Neural cell (in vitro differentiated cells): Measurements from ENCODE around the gene COL16A1. TPM values are rescaled to one million over a fixed set of nuclear protein-coding genes. Genes with fewer than 3 reads are reported as not detected.

Experiments used
- H2AFZ ChIP-seq: fragments of 200-600, 300-800 bp; sonication (generic), shearing (Covaris generic); 2 replicates; pipeline ENCODE4 v1.6.0; 2014; ENCODE audit warnings: low read depth, mild to moderate bottlenecking, antibody characterized with exemption, low read length, moderate library complexity
- H3F3A ChIP-seq: fragments of 200-600 bp; shearing (Covaris generic); 2 replicates; pipeline ENCODE4 v1.6.1; 2016; ENCODE audit warnings: mild to moderate bottlenecking, moderate library complexity, mixed read lengths, antibody characterized with exemption, low read length; ENCODE audit not compliant: insufficient read depth, poor library complexity, severe bottlenecking
- H3K27ac ChIP-seq: fragments of 200-600, 300-800 bp; sonication (generic), shearing (Covaris generic); 2 replicates; pipeline ENCODE4 v1.5.1; 2014; ENCODE audit warnings: mild to moderate bottlenecking, low read length, moderate library complexity
- H3K27me3 ChIP-seq: fragments of 300-800, 200-600 bp; sonication (generic), shearing (Covaris generic); 2 replicates; pipeline ENCODE4 v1.6.0; 2014; ENCODE audit warnings: mild to moderate bottlenecking, low read depth, low read length, moderate library complexity; ENCODE audit not compliant: insufficient read depth
- H3K36me3 ChIP-seq: fragments of 300-800, 200-600 bp; sonication (generic), shearing (Covaris generic); 2 replicates; pipeline ENCODE4 v1.5.1; 2014; ENCODE audit warnings: mild to moderate bottlenecking, antibody characterized with exemption, low read length, moderate library complexity; ENCODE audit not compliant: insufficient read depth
- H3K4me2 ChIP-seq: fragments of 300-800, 200-600 bp; sonication (generic), shearing (Covaris generic); 2 replicates; pipeline ENCODE4 v1.6.0; 2014; ENCODE audit warnings: mild to moderate bottlenecking, low read length
- H3K4me3 ChIP-seq: fragments of 300-800, 200-600 bp; sonication (generic), shearing (Covaris generic); 2 replicates; pipeline ENCODE4 v1.5.1; 2014; ENCODE audit warnings: mild to moderate bottlenecking, low read length, moderate library complexity
- H3K79me2 ChIP-seq: fragments of 200-600 bp; shearing (Covaris generic); replicated peaks from 2 replicates; pipeline ENCODE4 v1.6.0; 2014; ENCODE audit warnings: mild to moderate bottlenecking, low read length, moderate library complexity; ENCODE audit not compliant: insufficient read depth
- H3K9ac ChIP-seq: fragments of 300-800, 200-600 bp; sonication (generic), shearing (Covaris generic); 2 replicates; pipeline ENCODE4 v1.6.1; 2016; ENCODE audit warnings: mild to moderate bottlenecking, low read length, mixed read lengths
- H3K9me2 ChIP-seq: fragments of 200-600 bp; shearing (Covaris generic); 2 replicates; pipeline ENCODE4 v1.6.1; 2016; ENCODE audit warnings: mild to moderate bottlenecking, low read length, mixed read lengths; ENCODE audit not compliant: insufficient read depth
- H3K9me3 ChIP-seq: fragments of 200-600, 300-800 bp; sonication (generic), shearing (Covaris generic); 2 replicates; pipeline ENCODE4 v1.6.1; 2016; ENCODE audit warnings: mild to moderate bottlenecking, mixed run types, low read length, moderate library complexity, mixed read lengths
- H4K20me1 ChIP-seq: fragments of 200-600 bp; shearing (Covaris generic); 2 replicates; pipeline ENCODE4 v1.6.1; 2016; ENCODE audit warnings: mild to moderate bottlenecking, mixed run types; ENCODE audit not compliant: insufficient read depth
- EP300 ChIP-seq: fragments of 450-650 bp; conservative IDR thresholded peaks from 2 replicates; pipeline ENCODE4 v1.6.1; 2014; ENCODE audit warnings: antibody characterized with exemption, mild to moderate bottlenecking, moderate library complexity; ENCODE audit not compliant: poor library complexity, severe bottlenecking
- EZH2 ChIP-seq: fragments of 200-600, 300-800 bp; shearing (Covaris generic), sonication (generic); IDR thresholded peaks from 2 replicates; pipeline ENCODE4 v1.6.1; 2014; ENCODE audit warnings: antibody characterized with exemption, low read length, borderline replicate concordance, mild to moderate bottlenecking; ENCODE audit not compliant: insufficient read depth, poor library complexity, severe bottlenecking
- MXI1 ChIP-seq: fragments of 450-650 bp; conservative IDR thresholded peaks from 2 replicates; pipeline ENCODE4 v1.6.1; 2014; ENCODE audit warnings: antibody characterized with exemption, mild to moderate bottlenecking; ENCODE audit not compliant: poor library complexity, severe bottlenecking
- POLR2AphosphoS5 ChIP-seq: IDR thresholded peaks from 2 replicates; pipeline ENCODE4 v1.6.1; 2012
- RAD21 ChIP-seq: fragments of 450-650 bp; conservative IDR thresholded peaks from 2 replicates; pipeline ENCODE4 v1.6.1; 2014; ENCODE audit warnings: antibody characterized with exemption, mild to moderate bottlenecking, moderate library complexity
- SMC3 ChIP-seq: fragments of 450-650 bp; conservative IDR thresholded peaks from 2 replicates; pipeline ENCODE4 v1.6.1; 2014; ENCODE audit warnings: antibody characterized with exemption, mild to moderate bottlenecking, moderate library complexity; ENCODE audit not compliant: poor library complexity
- TAF1 ChIP-seq: IDR thresholded peaks from 2 replicates; pipeline ENCODE4 v1.6.1; 2012; ENCODE audit warnings: low read depth
- polyA plus RNA-seq: library from polyadenylated mRNA; depleted of rRNA; stranded (reverse); fragments of >200 nt; gene quantifications from 2 replicates; pipeline ENCODE4 v1.2.3, GENCODE V29; 2014
- TF ChIP-seq, protein P1 (sequence below): IDR thresholded peaks from 2 replicates; pipeline ENCODE4 v1.6.1; 2012; ENCODE audit warnings: borderline replicate concordance
- TF ChIP-seq, protein P2 (sequence below): fragments of 450-650 bp; IDR thresholded peaks from 2 replicates; pipeline ENCODE4 v1.5.1; 2014; ENCODE audit warnings: antibody characterized with exemption, mild to moderate bottlenecking, moderate library complexity; ENCODE audit not compliant: poor library complexity, severe bottlenecking

Gene COL16A1
- polyA plus RNA-seq, 1 donor from 2014 or later = 3.4 TPM

DNA sequence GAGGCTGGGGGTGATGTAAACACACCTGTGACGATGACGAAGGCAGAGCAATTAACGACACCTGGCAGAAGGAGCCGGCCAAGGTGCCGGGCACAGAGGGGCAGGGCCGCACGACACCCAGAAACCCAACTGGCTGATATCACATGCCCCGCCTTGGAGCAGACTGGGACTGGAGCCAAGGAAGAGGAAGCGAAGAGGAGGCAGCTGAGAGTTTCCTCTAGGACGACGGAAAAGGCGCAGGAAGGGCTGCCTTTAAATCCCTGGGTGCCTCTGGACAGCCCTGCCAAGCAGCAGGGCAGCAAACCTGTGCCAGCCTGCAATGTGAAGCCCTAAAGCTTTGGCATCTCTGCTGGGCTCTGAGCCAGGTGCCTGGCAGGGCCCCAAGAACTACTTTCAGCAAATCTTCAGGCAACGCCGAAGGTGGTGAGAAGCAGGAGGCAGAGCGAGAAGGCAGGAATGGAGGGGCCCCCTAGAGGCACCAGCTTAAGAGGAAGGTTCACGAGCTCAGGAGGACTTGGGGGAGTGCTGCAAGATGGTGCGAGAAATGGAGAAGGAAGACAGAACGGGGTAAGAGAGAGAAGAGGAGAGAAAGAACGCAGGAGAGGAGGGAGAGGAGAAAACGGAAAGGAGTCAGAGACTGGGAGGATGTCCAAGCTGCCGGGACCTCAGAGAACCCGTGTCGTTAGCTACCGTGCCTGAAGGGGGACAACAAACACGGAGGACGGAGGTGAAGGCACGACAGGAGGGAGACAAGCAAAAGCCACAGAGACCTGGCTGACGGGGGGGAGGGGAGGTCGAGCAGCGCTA is 33.8 kb downstream of the COL16A1 start:
- no peaks in the 10 kb centered on the region for H3K36me3 ChIP-seq
- H3K9me2 ChIP-seq = no peaks in the 10 kb centered on the region
- no peaks in the 10 kb centered on the region for H3F3A ChIP-seq
- no peak overlapping the region for H3K27ac ChIP-seq
- no peak overlapping the region for H3K4me3 ChIP-seq
- H3K27me3 ChIP-seq = no peaks in the 10 kb centered on the region
- TF ChIP-seq EZH2 (no peak), EP300 (no peak), RAD21 (no peak), SMC3 (no peak), TAF1 (no peak), MXI1 (no peak), POLR2AphosphoS5 (no peak)
- TF ChIP-seq, protein P1, sequence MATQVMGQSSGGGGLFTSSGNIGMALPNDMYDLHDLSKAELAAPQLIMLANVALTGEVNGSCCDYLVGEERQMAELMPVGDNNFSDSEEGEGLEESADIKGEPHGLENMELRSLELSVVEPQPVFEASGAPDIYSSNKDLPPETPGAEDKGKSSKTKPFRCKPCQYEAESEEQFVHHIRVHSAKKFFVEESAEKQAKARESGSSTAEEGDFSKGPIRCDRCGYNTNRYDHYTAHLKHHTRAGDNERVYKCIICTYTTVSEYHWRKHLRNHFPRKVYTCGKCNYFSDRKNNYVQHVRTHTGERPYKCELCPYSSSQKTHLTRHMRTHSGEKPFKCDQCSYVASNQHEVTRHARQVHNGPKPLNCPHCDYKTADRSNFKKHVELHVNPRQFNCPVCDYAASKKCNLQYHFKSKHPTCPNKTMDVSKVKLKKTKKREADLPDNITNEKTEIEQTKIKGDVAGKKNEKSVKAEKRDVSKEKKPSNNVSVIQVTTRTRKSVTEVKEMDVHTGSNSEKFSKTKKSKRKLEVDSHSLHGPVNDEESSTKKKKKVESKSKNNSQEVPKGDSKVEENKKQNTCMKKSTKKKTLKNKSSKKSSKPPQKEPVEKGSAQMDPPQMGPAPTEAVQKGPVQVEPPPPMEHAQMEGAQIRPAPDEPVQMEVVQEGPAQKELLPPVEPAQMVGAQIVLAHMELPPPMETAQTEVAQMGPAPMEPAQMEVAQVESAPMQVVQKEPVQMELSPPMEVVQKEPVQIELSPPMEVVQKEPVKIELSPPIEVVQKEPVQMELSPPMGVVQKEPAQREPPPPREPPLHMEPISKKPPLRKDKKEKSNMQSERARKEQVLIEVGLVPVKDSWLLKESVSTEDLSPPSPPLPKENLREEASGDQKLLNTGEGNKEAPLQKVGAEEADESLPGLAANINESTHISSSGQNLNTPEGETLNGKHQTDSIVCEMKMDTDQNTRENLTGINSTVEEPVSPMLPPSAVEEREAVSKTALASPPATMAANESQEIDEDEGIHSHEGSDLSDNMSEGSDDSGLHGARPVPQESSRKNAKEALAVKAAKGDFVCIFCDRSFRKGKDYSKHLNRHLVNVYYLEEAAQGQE = no peak
- TF ChIP-seq, protein P2, sequence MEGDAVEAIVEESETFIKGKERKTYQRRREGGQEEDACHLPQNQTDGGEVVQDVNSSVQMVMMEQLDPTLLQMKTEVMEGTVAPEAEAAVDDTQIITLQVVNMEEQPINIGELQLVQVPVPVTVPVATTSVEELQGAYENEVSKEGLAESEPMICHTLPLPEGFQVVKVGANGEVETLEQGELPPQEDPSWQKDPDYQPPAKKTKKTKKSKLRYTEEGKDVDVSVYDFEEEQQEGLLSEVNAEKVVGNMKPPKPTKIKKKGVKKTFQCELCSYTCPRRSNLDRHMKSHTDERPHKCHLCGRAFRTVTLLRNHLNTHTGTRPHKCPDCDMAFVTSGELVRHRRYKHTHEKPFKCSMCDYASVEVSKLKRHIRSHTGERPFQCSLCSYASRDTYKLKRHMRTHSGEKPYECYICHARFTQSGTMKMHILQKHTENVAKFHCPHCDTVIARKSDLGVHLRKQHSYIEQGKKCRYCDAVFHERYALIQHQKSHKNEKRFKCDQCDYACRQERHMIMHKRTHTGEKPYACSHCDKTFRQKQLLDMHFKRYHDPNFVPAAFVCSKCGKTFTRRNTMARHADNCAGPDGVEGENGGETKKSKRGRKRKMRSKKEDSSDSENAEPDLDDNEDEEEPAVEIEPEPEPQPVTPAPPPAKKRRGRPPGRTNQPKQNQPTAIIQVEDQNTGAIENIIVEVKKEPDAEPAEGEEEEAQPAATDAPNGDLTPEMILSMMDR = no peak
- H2AFZ ChIP-seq = no peak overlapping the region
- no peak overlapping the region for H3K9ac ChIP-seq
- no peaks in the 10 kb centered on the region for H3K79me2 ChIP-seq
- H3K4me2 ChIP-seq = no peak overlapping the region
- no peaks in the 10 kb centered on the region for H4K20me1 ChIP-seq
- H3K9me3 ChIP-seq = no peaks in the 10 kb centered on the region

DNA sequence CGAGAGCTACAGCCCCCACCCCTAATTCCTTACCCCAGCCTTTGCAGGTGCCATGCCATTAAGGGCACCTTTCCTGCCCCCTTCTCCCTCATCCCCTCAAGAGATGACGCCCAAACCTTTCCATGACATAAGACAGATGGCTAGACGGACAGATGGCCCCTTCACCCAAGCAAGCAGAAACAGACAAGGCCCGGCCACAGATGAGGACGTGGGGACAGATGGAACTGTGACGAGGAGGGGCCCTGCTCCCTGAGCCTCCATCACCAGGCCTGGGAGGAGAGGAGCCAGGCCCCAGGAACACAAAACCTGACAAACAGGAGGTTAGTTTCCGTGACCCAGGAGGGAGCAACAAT is 34.4 kb downstream of the COL16A1 start:
- no peaks in the 10 kb centered on the region for H3K9me3 ChIP-seq
- H3K4me3 ChIP-seq = no peak overlapping the region
- H3K27me3 ChIP-seq = no peaks in the 10 kb centered on the region
- H4K20me1 ChIP-seq = no peaks in the 10 kb centered on the region
- H3K36me3 ChIP-seq = no peaks in the 10 kb centered on the region
- H3K9ac ChIP-seq = no peak overlapping the region
- no peak overlapping the region for H3K4me2 ChIP-seq
- H2AFZ ChIP-seq = no peak overlapping the region
- no peaks in the 10 kb centered on the region for H3F3A ChIP-seq
- no peaks in the 10 kb centered on the region for H3K9me2 ChIP-seq
- TF ChIP-seq, protein P1 = no peak
- TF ChIP-seq SMC3 (no peak), POLR2AphosphoS5 (no peak), TAF1 (no peak), MXI1 (no peak), EP300 (no peak), EZH2 (no peak), RAD21 (no peak)
- TF ChIP-seq, protein P2 = no peak
- no peaks in the 10 kb centered on the region for H3K79me2 ChIP-seq
- no peak overlapping the region for H3K27ac ChIP-seq
